CD4-positive, alpha-beta T cell treated with Interleukin-1 beta for 1 hour (primary cell): Measurements from ENCODE around the gene MCTP1.

Experiments used
- DNase-seq, 2 donors: peaks; one replicate each; pipeline ENCODE4 v3.0.0-alpha.2; 2020 to 2022

Gene MCTP1

DNA sequence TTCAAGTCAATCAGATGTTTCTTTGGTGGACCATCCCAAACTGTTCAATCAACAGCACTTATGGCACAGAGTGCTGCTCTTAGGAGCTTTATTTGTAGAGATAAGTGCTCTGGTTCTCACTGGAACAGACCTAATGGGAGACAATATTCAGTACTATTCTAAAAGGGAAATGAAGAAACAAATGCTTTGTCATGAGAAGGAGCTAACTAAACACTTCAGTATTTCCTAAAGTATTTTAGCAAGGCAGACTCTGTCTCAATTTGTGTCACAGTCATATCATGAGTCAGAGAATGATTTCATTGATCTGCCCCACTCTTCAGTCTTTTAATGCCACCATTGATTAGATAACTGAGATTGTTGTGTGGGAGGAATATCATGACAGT, 491.1 kb downstream of the MCTP1 start:
- no peak for DNase-seq

GRCh38 chr5:94793113-94793815, 491.6 kb downstream of the MCTP1 start:
- DNase-seq: peak in 1 of 2 donors; percentile 55

- no peak for DNase-seq
These were observed 493.1 kb downstream of the MCTP1 start for GRCh38 chr5:94791829-94792228.

DNA sequence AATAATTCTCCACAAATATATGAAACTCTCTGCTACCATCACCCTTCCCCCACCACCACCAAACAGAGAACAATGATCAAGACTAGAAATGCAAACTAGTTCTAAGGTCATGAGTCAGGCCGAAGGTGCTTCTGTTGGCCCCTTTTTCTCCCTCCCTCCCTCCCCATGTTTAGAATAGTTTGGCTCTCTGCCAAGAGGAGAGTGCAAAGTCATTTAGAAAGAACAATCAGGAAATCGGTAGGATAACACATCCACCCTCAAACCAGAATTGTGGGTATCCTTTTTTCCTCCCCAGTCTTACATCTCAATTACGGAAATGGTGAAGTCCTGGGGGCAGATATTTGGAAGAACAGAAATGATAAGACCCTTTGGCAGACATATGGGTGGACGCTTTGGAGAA, 496.4 kb downstream of the MCTP1 start:
- DNase-seq: no peak

DNA sequence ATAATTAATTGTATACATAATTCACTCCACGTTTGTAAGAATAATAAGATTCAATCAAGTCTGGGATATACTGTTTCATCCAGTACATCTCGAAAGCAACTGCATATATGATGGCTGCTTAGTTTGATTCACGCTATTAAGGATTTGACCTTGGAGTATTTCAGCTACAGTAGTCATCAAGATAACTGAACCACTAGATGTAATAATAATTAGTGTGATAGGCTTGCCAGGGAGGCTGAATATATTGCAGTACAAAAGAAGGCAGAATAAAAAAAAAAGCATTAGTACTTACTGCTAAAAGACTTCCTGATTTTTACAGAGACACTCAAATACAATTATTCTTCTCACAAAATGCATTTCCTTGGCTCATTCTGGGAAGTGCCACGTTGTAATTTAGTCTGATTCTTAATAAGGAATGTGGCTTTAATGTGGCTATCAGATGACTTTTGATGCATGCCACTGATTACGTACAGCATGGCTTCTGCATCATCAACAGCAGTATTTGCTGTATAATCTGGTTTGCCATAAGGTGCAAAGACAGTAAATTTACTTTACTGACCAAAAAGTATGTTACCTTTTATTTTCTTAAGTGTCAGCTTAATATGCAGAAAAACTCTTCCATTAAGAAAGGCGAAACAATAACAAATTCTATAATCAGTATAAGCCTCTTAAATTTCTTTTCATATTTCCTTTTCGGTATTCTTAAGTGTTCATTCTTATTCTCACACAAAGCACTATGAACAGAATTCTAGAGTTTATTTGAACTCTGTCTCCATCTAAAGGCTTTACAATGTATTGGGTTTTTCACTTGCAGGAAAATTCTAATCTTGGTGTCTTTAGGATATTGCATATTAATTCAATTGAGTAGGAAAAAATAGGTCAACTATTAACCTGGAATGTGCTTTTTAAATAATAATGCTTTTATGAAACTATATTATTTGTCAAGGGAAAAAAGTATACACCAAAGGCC, 500.1 kb downstream of the MCTP1 start:
- DNase-seq: no peak

- no peak for DNase-seq
These were observed 502.5 kb downstream of the MCTP1 start for GRCh38 chr5:94782383-94782782.

- DNase-seq: no peak
These were observed 505.2 kb downstream of the MCTP1 start for GRCh38 chr5:94779684-94780083.

GRCh38 chr5:94778732-94779131, 506.2 kb downstream of the MCTP1 start:
- DNase-seq: no peak

- no peak for DNase-seq
These were observed 506.6 kb downstream of the MCTP1 start for GRCh38 chr5:94778299-94778698.

DNA sequence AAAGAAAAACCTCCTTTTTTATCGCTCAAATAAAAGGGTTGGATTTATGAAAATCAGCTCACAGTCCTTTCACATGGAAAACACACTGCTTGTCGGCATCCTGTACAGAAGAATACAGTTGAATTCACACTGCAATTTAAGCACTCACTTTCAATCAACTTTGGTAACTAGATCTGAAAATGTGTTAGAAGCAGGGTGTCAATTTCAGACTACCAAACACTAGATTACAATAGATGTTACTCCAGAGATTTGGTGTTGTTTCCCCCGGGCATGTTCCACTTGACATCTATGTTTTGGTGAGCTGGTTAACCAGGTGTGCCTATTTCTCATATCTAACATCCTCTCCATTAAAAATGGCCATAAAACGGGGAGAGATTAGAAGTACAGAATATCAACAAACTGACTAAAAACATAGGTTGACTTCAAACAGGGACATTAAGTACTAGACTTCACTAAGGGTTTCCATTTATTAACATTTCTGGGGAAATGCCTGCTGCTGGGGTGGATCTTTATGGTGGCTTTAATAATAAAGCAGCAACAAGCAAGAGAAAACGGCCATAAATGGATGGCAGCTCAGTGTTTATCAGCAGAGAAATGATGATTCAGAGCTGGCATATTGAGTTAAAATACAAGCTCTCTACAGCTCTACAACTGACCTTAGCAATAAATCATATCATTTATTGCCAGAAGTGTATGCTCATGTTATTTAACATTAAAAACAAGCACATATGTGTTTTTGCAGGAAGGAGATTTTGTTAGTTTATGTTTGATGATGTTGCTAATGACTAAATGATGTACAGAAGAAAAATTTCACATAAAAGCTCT, 507.6 kb downstream of the MCTP1 start:
- no peak for DNase-seq

GRCh38 chr5:94776167-94776566, 508.7 kb downstream of the MCTP1 start:
- no peak for DNase-seq

- DNase-seq: no peak
These were observed 509.8 kb downstream of the MCTP1 start for GRCh38 chr5:94775088-94775487.

- no peak for DNase-seq
These were observed 513.2 kb downstream of the MCTP1 start for GRCh38 chr5:94771742-94772141.

DNA sequence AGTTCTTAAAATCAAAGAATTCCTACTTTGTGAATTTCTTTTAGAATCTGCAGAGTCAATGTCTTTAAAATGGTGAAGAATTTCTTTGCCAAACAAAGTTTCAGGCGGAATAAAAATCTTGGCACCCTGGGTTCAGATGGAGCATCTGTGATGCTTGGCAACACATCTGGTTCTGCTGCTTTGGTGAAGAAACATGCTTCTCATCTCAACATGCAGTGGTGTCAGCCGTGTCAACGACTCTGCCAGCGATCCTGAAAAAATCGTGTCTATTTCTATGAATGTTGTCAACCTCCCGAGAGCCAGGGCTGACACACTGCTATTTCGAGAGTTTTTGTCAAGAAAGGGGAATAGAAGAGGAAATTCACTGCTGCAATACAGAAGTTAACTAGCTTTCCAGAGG, 514.9 kb downstream of the MCTP1 start:
- no peak for DNase-seq

DNA sequence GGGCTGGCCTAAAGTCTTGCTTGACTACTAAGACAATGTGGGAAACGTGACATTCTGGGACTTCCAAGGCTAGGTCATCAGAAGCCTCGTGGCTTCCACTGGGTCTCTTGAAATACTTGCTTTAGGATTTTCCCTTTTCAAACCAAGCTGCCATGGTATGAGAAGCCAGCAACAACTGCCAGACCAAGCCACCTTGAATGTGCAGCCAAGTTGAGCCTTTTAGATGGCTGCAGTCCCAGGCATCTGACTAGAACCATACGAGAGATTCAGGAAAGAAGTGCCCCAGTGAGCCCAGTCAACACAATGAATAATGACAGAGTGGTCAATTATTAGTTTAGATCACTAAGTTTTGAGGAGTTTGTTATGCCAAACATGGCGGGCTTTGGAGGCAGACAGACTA, 523.1 kb downstream of the MCTP1 start:
- no peak for DNase-seq

GRCh38 chr5:94761055-94761454, 523.8 kb downstream of the MCTP1 start:
- no peak for DNase-seq

DNA sequence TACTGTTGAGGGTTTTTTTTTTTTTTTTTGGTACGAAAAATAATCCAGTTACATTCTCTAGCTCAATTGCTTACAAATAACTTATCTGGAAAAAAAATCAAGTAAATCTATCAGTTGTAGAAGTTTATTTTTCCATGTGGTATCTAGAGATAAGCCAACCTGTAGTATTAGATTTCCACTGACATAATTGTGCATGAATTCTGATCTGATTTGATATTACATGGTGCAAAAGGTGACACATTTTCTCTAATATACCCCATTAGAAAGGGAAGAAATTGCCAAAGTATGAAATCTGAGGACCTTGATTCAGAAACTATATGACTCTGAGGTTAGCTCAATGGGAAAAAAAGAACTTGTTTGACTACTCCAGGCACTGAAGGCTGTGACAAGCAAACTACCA, 524.9 kb downstream of the MCTP1 start:
- DNase-seq: no peak

- no peak for DNase-seq
These were observed 525.9 kb downstream of the MCTP1 start for GRCh38 chr5:94759022-94759421.

GRCh38 chr5:94754824-94755223, 530.1 kb downstream of the MCTP1 start:
- DNase-seq: no peak

- no peak for DNase-seq
These were observed 533.4 kb downstream of the MCTP1 start for GRCh38 chr5:94751460-94751859.

- DNase-seq: no peak
These were observed 534.2 kb downstream of the MCTP1 start for GRCh38 chr5:94750681-94751080.

- no peak for DNase-seq
These were observed 535.9 kb downstream of the MCTP1 start for GRCh38 chr5:94749042-94749441.

DNA sequence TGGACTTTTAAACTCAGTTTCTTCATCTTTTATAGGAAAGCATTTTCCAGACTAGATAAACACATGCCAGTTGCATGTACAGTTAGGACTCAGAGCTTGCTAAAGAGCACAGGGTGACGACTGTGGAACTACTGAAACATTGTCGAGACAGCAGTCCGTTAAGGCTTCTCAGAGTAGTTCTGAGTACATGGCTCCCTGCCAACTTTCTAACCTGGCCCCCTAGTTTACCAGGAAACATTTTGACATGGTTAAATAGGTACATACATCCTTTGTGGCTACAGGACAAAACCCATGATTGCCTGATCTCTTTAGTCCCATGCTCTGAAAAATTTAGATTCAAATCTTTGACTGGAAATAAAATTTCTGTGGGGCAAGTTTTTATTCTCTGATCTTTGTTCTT, 536.7 kb downstream of the MCTP1 start:
- DNase-seq: no peak
